T-helper 2 cell (primary cell): ENCODE measurements around the gene SYNPO2L.
"Not testable (repeated sequence)": the region's sequence is repeated elsewhere in the genome, so short reads cannot be mapped to it uniquely, and the experiment has no call there.

ENCODE experiments used
- DNase-seq, 5 experiments: peaks; one replicate each; pipeline versions ENCODE4 v3.0.0 to v3.0.0-alpha.2; 2012 to 2022
- total RNA-seq, 2 donors: gene quantifications; one replicate each; lab custom pipeline; 2026; lab: John Stamatoyannopoulos, UW

Gene SYNPO2L, protein sequence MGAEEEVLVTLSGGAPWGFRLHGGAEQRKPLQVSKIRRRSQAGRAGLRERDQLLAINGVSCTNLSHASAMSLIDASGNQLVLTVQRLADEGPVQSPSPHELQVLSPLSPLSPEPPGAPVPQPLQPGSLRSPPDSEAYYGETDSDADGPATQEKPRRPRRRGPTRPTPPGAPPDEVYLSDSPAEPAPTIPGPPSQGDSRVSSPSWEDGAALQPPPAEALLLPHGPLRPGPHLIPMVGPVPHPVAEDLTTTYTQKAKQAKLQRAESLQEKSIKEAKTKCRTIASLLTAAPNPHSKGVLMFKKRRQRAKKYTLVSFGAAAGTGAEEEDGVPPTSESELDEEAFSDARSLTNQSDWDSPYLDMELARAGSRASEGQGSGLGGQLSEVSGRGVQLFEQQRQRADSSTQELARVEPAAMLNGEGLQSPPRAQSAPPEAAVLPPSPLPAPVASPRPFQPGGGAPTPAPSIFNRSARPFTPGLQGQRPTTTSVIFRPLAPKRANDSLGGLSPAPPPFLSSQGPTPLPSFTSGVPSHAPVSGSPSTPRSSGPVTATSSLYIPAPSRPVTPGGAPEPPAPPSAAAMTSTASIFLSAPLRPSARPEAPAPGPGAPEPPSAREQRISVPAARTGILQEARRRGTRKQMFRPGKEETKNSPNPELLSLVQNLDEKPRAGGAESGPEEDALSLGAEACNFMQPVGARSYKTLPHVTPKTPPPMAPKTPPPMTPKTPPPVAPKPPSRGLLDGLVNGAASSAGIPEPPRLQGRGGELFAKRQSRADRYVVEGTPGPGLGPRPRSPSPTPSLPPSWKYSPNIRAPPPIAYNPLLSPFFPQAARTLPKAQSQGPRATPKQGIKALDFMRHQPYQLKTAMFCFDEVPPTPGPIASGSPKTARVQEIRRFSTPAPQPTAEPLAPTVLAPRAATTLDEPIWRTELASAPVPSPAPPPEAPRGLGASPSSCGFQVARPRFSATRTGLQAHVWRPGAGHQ
- 0 reads per million in 2 donors for total RNA-seq

DNA sequence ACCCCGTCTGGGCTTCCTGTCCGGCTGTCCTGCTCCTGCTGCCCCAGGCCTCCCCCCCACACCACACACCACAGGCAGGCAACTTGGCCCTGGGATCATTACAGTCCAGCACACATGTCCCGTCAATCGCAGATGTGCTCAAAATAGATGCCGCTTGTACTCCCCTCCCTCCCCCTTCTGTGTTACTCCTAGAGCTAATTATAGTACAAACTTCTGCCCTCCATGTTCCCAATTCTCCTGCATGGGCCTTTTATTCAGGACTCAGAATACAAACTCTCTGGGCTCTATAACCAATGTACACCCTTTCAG is at the start of gene SYNPO2L:
SYNPO2L (minus strand) TSS at position 40 of the 309 bp plus-strand sequence. CDS start 107 bp downstream, outside the sequence.
- DNase-seq: no peak

DNA sequence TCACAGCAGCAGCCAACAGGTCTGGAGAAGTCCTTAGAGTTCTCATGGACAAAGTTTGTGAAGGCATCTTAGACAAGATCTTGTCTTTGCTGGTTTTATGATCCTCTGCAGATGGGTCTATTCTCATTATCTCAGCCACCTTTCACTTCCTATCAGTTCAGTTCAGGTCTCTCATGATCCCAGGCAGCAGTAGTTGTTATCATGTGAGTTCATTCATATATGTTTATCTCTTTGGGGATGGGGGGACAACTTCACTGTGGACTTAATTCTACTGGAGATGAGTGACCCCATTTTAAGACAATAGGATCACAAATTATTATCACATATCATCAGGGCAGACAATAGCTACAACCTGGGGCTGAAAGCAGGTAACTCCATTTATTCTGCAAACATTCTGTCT is 48.1 kb upstream of the SYNPO2L start:
- not testable (repeated sequence) for DNase-seq

DNA sequence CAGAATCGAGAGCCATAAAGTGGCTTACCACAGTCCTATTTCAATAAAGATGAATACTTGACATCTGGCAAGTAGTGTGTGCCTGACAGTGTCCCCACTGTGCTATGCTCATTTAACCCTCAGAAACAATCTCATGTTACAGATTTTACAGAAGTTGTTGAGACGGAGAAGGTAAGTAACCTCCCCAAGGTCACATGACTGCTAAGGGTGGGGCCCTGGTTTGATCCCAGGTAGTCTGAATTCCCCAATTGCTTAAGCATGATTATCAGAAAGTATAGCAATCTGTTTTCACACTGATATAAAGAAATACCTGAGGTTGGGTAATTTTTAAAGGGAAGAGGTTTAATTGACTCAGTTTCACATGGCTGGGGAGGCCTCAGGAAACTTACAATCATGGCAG is 43.0 kb upstream of the SYNPO2L start:
- DNase-seq: not testable (repeated sequence)

DNA sequence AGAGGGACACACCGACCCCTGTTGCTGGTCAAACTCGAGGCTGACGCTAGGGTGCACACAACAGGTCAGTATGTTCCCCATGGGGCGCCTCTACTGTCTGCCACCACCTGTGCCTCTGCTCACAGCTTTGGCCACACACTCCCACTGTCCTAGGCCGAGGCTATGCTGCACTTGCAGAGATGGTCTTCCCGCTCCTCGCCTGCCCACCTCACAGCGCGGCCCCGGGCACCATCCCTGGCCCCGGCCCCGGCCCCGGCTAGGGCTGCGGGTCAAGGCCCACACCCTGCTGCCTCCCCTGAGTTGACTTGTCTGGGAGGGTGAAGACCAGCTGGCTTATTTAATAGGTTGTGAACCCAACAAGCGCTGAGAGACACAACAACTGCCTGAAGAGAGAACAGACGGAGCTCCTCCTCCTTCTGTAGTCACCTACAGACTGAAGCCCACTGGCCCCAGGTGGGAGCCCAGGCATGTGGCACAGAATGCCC is 41.9 kb upstream of the SYNPO2L start, which contains the start of gene AGAP5:
AGAP5 (minus strand) TSS at position 435 of the 485 bp plus-strand sequence; CDS start at position 81, 354 bp downstream.
- not testable (repeated sequence) for DNase-seq

DNA sequence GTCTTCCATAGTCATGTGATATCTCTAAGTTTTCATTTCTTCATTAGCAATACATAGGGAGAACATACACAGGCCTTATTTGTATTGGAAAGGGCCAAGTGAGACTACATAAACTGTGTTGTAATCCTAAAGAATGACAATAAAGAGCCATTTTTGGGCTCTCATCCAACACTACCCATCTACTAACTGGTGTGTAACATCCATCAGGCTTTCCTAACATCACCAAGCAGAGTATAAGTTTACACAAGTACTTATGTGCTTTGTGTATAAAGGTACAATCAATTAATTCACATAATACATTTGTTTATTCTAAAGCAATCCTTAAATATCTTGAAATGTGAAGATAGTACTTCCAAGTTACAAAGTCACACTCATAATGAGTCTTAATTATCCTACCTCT is 39.5 kb upstream of the SYNPO2L start:
- DNase-seq: not testable (repeated sequence)

DNA sequence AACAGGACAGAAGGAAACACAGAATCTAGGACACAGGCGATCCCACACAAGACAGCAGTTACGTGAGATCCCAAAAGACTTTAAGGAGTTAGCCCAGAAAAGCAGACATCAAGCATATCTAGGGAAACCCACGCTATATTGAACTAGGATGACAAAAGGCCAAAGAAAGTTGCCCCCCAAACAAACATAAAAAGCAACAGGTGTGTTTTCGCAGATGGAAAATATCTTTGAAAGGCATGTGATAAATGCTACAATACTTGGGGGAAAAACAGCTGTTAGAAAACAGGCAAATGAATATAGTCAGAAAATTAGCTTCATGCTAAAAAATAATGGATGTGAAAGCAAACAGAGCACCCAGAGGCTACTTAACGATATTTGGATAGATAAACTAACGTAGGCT is 34.9 kb upstream of the SYNPO2L start:
- DNase-seq: not testable (repeated sequence)

DNA sequence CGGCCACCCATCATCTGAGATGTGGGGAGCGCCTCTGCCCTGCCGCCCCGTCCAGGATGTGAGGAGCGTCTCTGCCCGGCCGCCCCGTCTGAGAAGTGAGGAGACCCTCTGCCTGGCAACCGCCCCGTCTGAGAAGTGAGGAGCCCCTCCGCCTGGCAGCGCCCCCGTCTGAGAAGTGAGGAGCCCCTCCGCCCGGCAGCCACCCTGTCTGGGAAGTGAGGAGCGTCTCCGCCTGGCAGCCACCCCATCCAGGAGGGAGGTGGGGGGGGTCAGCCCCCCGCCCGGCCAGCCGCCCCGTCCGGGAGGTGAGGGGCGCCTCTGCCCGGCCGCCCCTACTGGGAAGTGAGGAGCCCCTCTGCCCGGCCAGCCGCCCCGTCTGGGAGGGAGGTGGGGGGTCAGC is 33.8 kb upstream of the SYNPO2L start:
- DNase-seq: not testable (repeated sequence)

DNA sequence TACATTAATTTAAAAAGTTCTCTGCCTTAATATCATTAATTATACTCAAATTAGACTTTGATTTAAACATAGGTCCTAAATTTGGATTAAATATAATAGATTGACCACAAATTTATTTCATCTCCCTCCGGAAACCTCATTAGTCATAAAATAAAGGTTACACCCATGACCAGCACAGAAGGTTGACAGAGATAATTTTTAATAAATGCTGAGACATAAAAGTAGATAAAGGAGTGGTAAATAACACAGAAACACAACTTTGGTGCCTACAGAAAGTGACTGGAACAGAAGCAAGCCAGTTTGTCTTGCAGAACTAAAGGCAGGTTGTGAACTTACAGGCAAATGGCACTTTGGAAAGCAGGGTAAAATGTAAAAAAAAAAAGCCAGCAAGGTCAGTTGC is 31.8 kb upstream of the SYNPO2L start:
- not testable (repeated sequence) for DNase-seq

DNA sequence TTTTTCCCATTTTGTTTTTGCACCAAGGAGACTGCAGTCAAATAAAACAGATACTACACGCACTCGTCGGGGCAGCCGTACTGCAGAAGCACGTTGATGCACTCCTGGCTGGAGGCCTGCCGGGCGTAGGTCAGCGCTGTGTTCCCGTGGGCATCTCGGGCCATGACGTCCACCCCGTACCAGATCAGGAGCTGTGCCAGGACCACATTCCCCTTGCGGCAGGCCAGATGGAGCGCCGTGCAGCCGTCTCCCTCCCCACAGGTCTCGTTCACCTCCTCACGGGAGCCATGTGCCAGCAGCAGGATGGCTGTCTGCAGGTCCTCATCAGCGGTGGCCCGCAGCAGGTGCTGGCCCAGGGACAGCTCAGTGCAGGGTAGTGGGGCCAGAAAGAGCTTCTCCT is 18.7 kb upstream of the SYNPO2L start:
- not testable (repeated sequence) for DNase-seq

DNA sequence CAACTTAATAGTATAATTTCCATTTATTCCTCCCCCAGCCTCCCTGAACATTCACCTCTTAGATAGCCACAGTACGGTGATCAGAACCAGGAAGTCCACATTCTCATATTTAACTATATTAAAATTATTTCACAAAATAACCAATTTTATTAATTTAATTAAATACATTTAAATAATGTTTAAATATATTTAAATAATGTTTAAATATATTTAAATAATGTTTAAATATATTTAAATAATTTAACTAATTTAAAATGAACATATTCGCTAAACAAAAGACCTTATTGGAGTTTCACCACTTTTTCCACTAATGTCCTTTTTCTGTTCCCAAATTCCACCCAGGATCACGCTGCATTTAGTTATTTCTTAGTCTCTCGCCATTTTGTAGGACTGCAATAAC is 12.5 kb upstream of the SYNPO2L start:
- not testable (repeated sequence) for DNase-seq

DNA sequence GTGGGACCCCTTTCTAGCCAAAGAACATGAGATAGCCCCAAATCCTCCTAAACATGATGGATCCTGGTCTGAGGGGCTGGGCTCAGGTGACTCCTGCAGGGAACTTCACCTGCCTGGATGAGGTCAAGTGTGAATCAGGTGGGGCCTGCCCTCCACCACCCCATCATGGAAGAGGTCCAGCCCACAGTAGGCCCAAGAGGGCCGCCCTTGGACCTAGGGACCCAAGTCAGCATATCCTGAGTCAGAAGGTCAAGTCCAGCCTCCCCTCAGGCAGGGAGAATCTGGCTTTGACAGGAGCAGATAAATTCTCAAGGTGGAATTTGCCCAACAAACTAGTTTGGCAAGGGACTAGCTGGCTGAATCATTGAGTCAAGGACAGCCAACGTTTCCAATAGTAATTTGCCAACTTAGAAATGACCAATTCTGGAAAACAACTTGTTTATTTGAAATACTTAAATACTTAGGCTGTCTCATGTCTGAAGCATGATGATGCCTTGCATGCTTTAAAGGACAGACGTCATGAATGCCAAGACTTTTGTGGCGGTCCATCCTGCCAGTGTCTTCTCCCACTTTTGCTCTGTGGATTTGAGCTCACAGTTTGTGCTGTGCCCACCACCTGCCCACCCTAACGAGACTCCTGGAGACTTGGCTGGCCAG is 10.5 kb upstream of the SYNPO2L start:
- not testable (repeated sequence) for DNase-seq

DNA sequence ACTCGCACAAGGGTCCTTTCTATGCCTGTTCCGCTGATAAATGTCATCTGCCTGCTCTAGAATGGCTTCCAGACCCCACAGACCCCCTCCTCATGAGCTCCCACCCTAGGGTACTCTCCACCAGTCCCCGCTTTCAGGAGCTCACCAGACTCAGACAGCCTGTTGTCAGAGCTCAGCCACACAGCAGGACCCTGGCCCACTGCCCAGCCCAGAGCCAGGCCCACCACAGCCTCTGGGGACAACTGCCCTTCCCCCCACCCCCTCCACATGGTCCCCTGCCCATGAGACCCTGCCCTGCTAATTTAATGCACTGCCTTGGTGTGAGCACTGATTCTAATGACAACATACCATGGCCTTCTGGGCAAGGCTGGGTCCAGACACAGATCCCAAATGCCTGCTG is 9.8 kb upstream of the SYNPO2L start:
- DNase-seq: not testable (repeated sequence)

DNA sequence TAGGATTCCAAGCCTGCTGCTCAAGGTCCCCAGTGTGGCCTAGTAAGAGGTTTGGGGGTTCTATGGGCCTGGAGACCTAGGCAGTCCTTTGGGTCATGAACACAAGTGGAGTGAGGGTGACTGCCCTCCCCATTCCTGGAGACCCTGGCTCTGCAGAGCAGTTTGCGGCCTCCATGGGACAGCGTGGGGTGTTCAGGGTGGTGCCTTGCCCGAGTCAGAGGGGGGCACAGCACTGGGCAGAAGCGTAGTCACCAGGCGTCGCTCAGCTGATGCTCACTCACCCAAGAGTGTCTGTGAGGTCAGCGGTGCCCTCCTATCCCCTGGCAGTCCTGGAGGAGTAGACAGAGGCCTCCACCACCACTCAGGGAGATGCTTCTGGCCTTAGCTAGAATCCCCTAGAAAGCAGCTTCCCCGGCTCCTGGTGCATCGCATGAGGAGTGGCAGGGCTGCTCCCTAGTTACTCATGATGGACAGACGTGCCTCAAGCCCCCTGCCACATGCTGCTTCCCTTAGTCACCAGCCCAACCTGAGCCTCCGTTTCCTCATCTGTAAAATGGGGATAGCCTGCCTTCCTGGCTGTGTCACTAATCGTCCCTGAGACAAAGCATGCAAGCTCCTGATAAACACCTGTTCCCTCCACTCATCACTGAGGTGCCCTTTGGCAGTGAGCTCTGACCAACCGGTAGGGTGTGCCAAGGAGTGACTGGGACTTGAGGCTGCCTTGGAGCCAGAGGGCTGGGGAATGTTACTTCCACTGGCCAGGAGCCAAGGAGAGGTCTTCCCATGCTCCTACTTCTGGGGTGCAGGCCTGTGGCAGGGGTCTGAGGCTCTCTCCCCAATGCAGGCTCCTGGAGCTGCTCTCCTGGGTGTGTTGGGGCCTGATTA is 8.6 kb upstream of the SYNPO2L start:
- not testable (repeated sequence) for DNase-seq

DNA sequence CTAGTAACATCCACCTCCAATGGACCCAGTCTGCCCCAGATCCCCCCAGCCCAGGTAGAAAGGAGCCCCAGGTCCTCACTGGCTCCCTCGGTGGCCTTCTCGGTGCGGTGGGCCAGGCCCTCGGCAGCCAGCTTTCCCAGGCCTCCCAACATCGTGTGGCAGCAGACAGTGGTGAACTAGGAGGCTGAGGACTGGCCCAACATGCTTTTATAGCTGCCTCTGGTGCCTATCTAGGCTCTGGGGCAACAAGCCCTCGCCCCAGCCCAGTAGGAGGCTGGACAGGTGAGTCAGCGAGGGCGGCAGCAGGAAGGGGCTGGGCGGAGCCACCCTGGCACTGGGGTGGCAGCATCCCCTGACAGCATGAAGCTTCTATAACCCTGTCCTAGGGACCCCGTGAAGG is 7.8 kb upstream of the SYNPO2L start:
- DNase-seq: not testable (repeated sequence)

DNA sequence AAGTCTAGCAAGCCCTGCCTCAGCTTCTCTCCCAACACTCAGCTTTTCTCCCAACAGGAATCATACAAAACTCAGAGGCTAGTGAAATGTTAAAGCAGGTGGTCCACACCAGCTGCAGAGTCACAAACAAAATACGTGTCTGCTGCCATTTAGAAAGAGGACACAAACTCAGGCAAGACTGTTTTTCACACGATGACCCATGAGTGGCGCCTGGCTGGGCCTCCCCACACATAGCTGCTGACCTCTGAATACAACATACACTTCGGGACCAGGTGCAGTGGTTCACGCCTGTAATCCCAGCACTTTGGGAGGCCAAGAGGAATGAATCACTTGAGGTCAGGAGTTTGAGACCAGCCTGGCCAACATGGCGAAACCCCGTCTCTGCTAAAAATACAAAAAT is 6.9 kb upstream of the SYNPO2L start:
- not testable (repeated sequence) for DNase-seq

DNA sequence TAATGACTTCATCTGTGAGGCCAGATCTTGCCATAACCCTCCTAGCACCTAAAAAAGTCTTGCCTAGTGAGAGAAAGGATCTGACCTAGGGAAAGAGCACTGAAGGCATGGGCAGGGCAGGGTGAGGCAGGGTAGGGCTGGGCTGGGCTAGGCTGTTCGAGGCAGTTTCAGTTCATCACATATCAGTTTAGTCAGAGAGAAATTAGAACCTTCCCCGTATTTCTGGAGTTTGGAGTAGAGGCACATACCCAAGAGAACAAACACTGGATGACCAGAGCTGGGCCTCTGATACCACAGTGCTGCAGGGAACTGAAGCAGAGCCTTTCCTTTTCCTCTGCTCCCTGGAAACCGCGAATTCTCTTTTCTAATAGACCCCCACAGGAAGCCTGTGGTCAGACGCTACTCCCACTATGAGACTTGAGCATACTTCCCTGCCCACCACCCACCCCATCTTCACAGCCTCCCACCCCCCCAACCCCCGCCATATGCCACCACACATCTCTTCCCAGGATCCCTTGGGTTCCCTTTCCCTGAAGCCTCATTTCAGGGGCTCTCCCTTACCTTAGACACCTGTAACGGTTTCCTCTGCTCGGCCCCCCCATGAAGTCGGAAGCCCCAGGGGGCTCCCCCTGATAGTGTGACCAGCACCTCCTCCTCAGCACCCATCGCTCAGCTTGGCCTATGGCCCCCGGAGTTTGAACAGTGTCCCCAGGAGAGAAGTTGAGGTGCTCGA is 406 bp downstream of the SYNPO2L start:
- no peak for DNase-seq

DNA sequence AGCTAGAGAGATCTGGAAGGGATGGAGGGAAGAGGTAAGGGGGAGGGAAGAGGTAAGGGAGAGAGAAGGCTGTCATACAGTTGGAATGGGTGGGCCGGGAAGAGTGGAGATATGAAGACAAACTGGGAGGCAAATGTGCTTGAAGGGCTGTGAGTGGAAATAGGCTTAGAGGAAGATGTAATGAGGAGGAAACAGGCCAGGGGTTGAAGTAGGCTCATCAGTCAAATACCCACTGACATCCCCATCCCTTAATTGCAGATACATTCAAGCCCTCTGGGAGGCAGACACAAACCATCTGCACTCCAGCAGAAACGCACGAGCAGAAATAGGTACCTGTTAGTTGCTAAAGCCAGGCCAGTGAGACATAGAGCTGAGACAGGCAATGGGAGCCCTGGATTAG is 2.1 kb downstream of the SYNPO2L start:
- peak in 1 of 5 experiments; percentile 41 for DNase-seq

DNA sequence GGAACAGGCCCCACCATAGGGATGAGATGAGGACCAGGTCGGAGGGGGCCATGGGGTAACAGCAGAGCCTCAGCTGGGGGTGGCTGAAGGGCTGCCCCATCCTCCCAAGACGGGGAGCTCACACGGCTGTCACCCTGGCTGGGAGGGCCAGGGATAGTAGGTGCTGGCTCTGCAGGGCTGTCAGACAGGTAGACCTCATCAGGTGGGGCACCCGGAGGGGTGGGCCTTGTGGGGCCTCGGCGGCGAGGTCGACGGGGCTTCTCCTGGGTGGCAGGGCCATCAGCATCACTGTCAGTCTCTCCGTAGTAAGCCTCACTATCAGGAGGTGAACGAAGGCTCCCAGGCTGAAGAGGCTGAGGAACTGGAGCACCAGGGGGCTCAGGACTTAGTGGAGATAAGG is 2.6 kb downstream of the SYNPO2L start:
- no peak for DNase-seq

DNA sequence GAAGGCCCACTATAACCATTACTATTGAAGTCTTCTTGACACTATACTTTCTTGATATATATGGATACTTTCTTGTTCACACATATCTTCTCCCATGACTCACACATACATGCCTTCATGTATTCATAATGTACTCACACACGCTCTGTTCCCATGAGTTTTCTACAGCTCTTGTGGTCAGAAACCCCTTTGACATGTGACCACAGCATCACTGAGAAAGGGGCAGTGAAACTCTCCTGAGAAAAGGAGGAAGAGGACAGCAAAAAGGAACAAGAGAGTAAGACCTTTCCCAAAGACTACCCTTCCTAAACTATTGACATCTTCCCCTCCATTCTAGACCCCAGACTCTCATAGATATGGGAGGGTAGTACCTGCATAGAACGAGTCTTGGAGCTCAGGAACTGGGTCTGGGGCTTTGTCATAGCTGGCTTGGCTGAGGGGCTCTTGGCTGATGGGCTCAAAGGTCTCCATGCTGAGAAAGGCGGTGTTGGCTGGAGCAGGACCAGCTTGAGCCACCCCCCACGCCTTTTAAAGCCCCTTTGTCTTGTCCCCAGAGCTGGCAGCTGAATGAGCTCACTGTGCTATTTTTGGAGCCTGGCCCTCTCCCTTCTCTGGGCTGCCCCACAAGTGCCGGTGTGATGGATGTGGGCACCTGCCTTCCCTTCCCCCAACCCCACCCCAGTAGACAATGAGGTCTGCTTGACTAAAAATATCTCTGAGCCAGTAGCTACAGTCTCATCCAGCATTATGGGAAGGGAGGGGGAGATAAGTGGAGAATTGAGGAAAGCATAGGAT is 5.1 kb downstream of the SYNPO2L start:
- DNase-seq: no peak
